DND-41 (cell line): Measurements from ENCODE around the gene VSX2.
A peak's percentile ranks its signal among the peaks of the same experiment; 100 is the strongest.

Experiments
- ATAC-seq: fragments of 200-7000 bp; cut with Tn5 transposase; 3 replicates; pipeline ENCODE4 v1.9.1; 2021; ENCODE audit warnings: low read depth; ENCODE audit not compliant: insufficient read depth
- DNase-seq: peaks from one replicate; pipeline ENCODE4 v3.0.0-alpha.2; 2020
- H2AFZ ChIP-seq: 2 replicates; pipeline ENCODE4 v1.6.0; 2012; ENCODE audit warnings: low read depth, low read length
- H3K27ac ChIP-seq: 2 replicates; pipeline ENCODE4 v1.5.1; 2012; ENCODE audit warnings: low read length, inconsistent platforms
- H3K27me3 ChIP-seq: fragments of 200-600 bp; sonication (generic); 2 replicates; pipeline ENCODE4 v1.6.0; 2012; ENCODE audit warnings: low read length, mild to moderate bottlenecking, inconsistent platforms; ENCODE audit not compliant: insufficient read depth, poor library complexity
- H3K36me3 ChIP-seq: 2 replicates; pipeline ENCODE4 v1.5.1; 2012; ENCODE audit warnings: low read length, inconsistent platforms; ENCODE audit not compliant: insufficient read depth
- H3K4me1 ChIP-seq: 2 replicates; pipeline ENCODE4 v1.5.1; 2012; ENCODE audit warnings: mild to moderate bottlenecking, low read length; ENCODE audit not compliant: insufficient read depth
- H3K4me2 ChIP-seq: 2 replicates; pipeline ENCODE4 v1.6.0; 2012; ENCODE audit warnings: mild to moderate bottlenecking, moderate library complexity, low read length, inconsistent platforms; ENCODE audit not compliant: insufficient read depth
- H3K4me3 ChIP-seq, 2 experiments: fragments of 200-600 bp in 1 of 2; shearing (Covaris generic) in 1 of 2; 2 replicates each; pipeline ENCODE4 v1.5.1; 2012 to 2016; ENCODE audit warnings: inconsistent platforms in 2 of 2, low read length in 2 of 2, mild to moderate bottlenecking in 2 of 2, low read depth in 1 of 2, moderate library complexity in 1 of 2
- H3K79me2 ChIP-seq: 2 replicates; pipeline ENCODE4 v1.6.0; 2012; ENCODE audit warnings: low read length, inconsistent platforms; ENCODE audit not compliant: insufficient read depth
- H3K9ac ChIP-seq: 2 replicates; pipeline ENCODE4 v1.6.0; 2012; ENCODE audit warnings: low read depth, mild to moderate bottlenecking, inconsistent platforms, low read length, moderate library complexity
- H3K9me3 ChIP-seq: 2 replicates; pipeline ENCODE4 v1.5.1; 2012; ENCODE audit warnings: low read length, moderate library complexity, mild to moderate bottlenecking, inconsistent platforms; ENCODE audit not compliant: insufficient read depth, severe bottlenecking
- H4K20me1 ChIP-seq: 2 replicates; pipeline ENCODE4 v1.6.0; 2012; ENCODE audit warnings: low read length; ENCODE audit not compliant: insufficient read depth
- CTCF ChIP-seq: IDR thresholded peaks from 2 replicates; pipeline ENCODE4 v1.5.1; 2012; ENCODE audit warnings: borderline replicate concordance, low read length, moderate library complexity, mild to moderate bottlenecking; ENCODE audit not compliant: poor library complexity, severe bottlenecking; ENCODE audit errors: extremely low read depth
- EZH2 ChIP-seq: IDR thresholded peaks from 3 replicates; pipeline ENCODE4 v1.6.1; 2012; ENCODE audit warnings: borderline replicate concordance, low read depth, mild to moderate bottlenecking, moderate library complexity, low read length, inconsistent platforms; ENCODE audit not compliant: severe bottlenecking

The VSX2 gene

GRCh38 chr14:74242780-74243042 is 3.5 kb downstream of the VSX2 start:
- DNase-seq, result no peak
- H3K9ac ChIP-seq, result no peak overlapping the region
- H3K4me1 ChIP-seq, result no peaks in the 10 kb centered on the region
- TF ChIP-seq EZH2 (no peak), CTCF (no peak)
- H3K4me2 ChIP-seq, result no peak overlapping the region
- H4K20me1 ChIP-seq, result no peaks in the 10 kb centered on the region
- no peak for ATAC-seq
- no peak overlapping the region for H3K4me3 ChIP-seq
- H2AFZ ChIP-seq, result no peak overlapping the region
- H3K27me3 ChIP-seq, result peaks cover 15% of the 10 kb centered on the region
- H3K27ac ChIP-seq, result no peak overlapping the region
- no peaks in the 10 kb centered on the region for H3K9me3 ChIP-seq
- no peaks in the 10 kb centered on the region for H3K79me2 ChIP-seq
- H3K36me3 ChIP-seq, result no peaks in the 10 kb centered on the region

DNA sequence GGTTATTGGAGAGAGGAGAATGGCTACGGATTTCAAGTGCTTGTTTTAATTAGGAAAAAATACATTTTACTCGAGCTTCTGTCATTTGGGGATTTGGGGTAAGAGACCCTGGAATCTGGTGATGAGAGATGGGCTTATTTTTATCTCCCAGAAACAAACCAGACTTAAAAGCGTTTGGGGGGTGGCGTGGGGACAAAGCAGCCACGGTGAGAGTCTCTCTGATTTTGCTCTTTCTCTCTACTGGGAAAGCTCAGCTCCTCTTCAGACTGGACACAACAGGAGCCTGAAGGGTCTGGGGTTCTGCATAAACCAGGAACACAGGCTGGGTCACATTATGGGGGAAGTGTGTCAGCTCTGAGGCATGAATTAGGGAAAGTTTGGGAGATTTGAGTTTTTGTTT is 3.8 kb downstream of the VSX2 start:
- no peak for ATAC-seq
- no peak overlapping the region for H3K27ac ChIP-seq
- no peaks in the 10 kb centered on the region for H3K4me1 ChIP-seq

DNA sequence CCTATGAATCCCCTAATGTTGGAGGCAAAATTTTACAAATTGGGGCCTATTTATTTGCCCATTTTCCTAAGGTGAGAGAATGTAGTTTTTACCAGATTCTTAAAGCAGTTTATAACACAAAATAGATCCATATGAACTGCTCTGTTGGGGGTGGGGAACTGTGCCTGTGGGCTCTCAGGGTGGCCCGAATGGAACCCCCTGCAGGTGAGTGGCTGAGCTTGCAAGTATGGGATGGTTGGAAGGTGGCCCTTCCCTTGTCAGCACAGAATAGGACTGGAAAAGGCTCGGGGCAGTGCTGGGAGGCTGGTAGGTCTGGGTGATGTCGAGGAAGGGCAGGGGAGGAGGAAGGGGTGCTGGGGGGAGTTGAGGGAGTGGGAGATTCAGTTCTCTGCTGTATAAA is 4.9 kb downstream of the VSX2 start:
- Histone ChIP-seq H3K27ac (no peak overlapping the region), H3K9me3 (no peaks in the 10 kb centered on the region), H3K4me2 (no peak overlapping the region), H4K20me1 (no peaks in the 10 kb centered on the region), H3K4me3 (no peak overlapping the region), H3K9ac (no peak overlapping the region), H3K4me1 (no peaks in the 10 kb centered on the region), H3K27me3 (peaks cover 15% of the 10 kb centered on the region), H3K79me2 (no peaks in the 10 kb centered on the region), H3K36me3 (no peaks in the 10 kb centered on the region), H2AFZ (no peak overlapping the region)
- TF ChIP-seq CTCF (peak; percentile 26), EZH2 (no peak)
- DNase-seq (no peak), ATAC-seq (no peak)

More for the DNA sequence above, 3.8 kb downstream of the VSX2 start:
- no peak overlapping the region for H2AFZ ChIP-seq
- H4K20me1 ChIP-seq, result no peaks in the 10 kb centered on the region
- no peaks in the 10 kb centered on the region for H3K9me3 ChIP-seq
- H3K4me3 ChIP-seq, result no peak overlapping the region
- no peaks in the 10 kb centered on the region for H3K79me2 ChIP-seq
- no peak overlapping the region for H3K9ac ChIP-seq
- H3K4me2 ChIP-seq, result no peak overlapping the region
- TF ChIP-seq EZH2 (no peak), CTCF (no peak)
- no peaks in the 10 kb centered on the region for H3K36me3 ChIP-seq
- no peak for DNase-seq
- H3K27me3 ChIP-seq, result peaks cover 15% of the 10 kb centered on the region

DNA sequence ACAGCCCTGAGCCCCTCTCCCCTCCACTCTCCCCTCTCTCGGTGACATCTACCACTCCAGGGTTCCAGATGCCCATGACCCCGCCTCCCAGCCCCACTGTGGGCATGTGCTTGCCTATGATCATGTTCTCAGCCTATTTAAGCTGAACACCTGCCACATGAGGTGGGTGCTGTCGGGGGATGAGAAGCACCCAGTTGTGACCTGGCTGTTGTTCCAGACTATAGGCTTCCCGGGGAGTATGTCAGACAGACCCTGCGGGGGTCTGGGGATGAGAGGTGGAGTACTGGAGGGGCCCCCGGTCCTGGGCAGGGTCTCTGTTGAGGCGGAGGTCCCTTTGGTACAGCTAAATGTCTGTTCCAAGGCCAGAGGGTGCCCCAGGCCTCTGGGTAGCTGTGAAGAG is 6.0 kb downstream of the VSX2 start:
- Histone ChIP-seq H3K9me3 (no peaks in the 10 kb centered on the region), H3K9ac (no peak overlapping the region), H3K79me2 (no peaks in the 10 kb centered on the region), H2AFZ (no peak overlapping the region), H3K4me3 (no peak overlapping the region), H3K27me3 (peaks cover 15% of the 10 kb centered on the region), H3K36me3 (no peaks in the 10 kb centered on the region), H3K4me2 (no peak overlapping the region), H4K20me1 (no peaks in the 10 kb centered on the region), H3K27ac (no peak overlapping the region), H3K4me1 (no peaks in the 10 kb centered on the region)
- DNase-seq (no peak), ATAC-seq (no peak)
- TF ChIP-seq EZH2 (no peak), CTCF (no peak)
